GM18861 (cell line): ENCODE results near the gene PLCL1.

Source experiments
- ATAC-seq: cut with Tn5 transposase; IDR thresholded peaks from one replicate; pipeline ENCODE4 v1.9.1; 2021; ENCODE audit not compliant: unreplicated experiment

PLCL1 gene

DNA sequence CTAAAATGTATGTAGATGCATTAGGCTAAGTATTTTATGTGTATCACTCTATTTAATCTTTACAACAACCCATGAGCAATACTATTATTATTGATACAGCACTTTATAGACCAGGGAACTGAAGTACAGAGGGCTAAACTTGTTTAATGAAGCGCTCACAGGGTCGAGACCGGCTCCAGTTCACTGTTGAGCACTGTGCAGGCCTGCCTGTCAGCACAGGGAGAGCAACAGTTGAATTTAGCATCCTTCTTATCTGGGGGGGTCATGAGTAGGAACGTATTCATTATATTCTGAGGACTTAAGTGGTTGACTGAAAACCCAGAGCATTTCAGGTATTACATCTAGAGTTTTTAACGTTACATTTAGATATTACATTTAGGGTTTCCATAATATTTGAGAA, 120.1 kb downstream of the PLCL1 start:
- no peak for ATAC-seq

DNA sequence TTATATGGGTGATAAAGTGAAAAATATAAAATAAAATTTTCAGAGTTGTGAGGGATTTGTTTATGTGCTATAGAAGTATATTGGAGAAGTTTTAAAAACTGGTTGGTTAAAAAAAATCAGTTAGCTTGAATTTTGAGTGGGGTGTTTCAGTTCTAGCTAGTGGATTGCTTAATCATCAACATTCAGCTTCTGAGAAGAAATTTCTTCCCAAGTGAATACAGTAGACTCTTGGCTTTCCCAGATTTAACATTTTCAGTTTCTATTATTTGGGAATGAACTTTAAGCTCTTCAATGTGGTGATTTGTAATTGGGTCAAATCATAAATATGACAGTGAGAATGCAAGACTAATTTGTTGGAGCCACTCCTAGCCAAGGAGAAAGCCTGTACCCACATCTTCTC, 120.8 kb downstream of the PLCL1 start:
- no peak for ATAC-seq

DNA sequence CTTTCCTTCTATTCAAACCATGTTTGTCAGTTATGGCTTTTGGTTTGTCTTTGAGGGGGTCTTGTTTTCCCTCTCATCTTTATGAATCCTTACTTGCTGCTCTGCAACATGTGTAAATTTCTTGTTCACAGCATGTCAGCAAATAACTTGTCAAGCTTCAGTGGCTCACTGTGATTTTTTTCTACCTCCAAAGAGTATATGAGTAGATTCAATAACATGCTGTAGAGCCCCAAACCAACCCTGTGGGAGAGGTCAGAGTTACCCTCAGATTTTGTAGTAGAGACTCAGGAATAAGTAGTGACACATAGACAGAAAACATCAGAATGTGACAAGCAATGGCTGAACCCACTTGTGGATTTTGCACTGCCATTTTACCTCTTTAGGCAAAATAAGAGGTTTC, 121.6 kb downstream of the PLCL1 start:
- no peak for ATAC-seq

DNA sequence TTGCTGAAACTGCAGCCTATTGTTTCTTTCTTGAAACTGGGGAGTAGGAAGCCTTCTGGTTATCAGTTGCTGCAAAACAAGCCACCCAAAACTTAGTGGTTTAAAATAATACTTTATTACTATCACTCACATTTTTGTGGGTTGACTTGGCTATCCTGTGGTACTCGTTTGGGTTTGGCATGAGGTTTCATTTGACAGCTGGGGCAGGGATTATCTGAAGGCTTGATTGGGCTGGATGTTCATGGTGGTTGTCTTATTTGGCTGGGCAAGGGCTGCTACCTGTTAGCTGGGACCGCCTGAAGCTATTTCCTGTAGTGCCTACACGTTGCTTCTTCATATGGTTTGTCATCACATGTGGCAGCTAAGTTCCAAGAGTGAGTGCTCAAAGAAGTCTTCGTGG, 122.3 kb downstream of the PLCL1 start:
- ATAC-seq, result no peak

DNA sequence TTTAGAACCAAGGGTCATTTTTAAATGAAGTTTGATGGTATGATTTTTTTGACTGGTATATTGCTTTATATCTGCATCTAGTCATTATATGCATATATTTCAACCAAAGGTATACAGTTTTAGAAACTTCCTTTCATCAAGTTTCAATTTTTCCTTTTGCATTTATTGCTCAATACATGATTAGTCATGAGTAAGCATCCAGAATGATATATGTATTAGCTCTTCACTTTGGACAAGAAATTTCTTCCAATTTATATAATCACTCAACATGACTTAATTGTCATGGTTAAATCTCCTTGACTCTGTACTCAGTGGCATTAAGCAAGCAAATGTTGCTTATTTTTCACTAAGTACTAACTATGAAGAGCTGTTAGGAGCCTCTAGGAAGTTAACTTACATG, 123.6 kb downstream of the PLCL1 start:
- no peak for ATAC-seq

DNA sequence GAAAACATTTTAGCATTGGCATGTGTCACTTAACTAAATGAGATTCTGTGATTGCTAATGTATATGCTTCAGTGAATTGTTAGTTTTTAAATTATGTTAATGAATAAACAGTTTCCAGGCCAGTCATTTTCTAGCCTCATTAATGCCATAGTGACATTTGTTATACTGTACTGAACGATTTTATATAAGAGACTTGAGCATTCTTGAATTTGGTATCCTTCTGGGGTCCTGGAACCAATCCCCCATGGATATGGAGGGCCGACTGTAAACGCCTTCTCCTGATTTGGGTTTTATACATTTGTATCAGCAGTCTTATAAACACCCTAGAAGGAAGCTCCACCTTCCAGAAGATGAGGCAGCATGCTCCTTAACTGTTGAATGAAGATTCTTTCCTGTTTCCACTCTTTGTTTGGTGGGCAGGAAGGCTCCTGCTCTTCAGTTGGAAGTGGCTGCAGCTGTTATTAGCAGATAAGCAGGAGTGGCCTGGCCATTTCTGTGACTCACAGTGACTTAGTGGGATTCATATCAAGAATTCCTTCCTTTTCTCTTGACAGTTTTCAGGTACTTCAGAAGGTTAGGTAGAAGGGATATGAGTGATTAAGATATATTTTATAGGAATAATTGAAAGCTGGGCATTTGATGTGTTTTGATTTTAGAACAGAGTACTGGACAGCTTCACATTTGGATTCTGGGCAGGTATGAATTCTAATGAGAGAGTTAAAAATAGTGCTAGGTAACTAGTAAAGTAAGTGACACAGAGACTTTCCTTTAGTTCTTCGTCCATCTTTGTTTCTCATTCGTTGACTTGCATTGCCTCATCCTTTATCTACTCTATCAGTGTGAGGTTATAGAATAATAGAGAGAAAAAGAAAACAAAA, 124.9 kb downstream of the PLCL1 start:
- ATAC-seq, result no peak

DNA sequence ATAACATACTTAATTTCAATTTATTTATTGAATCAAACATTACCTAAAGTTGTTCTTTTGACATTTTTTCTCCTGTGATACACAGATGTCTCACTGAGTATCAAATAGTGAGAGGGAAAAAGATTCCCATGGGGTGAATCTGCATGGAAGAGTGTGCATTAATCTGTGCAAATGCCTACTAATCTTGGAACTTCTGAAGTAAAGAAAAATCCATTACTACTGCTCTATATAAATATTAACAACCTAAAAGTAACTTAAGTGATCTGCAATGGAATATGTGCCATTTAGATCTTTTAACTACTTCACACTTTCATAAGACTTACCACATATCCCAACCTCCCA, 125.5 kb downstream of the PLCL1 start:
- no peak for ATAC-seq

DNA sequence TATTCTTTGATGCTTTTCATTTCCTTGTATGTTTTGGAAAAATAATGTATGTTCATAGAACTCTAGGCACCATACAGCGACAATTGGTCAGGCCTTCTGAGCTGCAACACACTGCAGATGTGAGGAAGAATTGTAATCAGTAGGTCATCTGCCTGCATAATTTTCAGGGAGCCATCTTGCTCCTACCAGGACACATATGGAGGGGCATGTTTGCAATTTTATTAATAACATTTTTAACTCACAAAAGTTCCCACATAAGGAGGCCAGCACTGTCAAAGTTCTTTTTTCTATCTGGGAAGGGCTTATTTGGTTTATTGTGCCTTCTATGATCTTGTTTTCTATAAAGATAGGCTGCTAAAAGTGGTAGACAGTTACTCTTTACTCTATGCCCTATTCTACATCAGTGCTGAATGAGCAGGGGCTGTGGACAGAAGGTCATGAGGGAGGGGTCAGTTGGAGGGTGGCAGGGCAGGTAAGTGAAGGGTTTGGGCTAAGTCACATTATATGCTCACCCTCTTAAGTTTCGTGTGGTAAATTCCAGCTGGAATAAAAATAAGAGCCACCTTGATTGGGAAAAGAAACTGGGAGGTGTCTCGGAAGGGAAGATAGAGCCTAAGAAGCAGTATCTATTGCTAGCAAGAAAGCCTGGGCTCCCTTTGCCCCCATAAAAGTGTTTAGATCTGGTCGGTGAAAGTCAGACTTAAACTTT, 126.3 kb downstream of the PLCL1 start:
- ATAC-seq, result no peak

DNA sequence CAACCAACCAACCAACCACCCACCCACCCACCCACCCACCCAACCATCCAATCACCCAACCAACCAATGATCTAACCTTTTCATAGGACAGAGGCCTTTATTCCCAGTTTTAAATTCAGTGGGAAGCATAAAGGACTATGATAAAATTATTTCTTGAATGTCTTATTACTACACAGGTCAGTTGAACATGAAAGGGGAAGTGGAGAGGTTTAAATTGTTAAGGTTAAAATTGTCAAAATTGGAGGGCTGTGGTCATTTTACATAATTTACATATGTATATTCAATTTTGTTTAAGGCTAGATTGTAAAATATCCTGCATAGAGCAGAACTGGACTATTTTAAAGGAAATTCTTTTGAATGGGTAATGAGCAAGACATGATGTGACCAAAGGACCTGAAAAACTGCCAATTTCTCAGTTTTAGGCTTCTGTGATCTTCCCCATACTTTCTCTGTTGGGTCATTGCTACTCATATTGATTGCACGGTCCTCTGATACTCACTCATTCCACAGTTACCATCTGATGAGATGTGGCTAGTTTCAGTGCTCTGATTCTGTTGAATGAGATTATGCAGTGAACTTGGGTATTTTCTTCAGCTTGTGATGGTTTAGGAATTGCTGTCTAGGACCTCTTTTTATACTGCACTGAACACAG, 127.4 kb downstream of the PLCL1 start:
- ATAC-seq, result no peak

DNA sequence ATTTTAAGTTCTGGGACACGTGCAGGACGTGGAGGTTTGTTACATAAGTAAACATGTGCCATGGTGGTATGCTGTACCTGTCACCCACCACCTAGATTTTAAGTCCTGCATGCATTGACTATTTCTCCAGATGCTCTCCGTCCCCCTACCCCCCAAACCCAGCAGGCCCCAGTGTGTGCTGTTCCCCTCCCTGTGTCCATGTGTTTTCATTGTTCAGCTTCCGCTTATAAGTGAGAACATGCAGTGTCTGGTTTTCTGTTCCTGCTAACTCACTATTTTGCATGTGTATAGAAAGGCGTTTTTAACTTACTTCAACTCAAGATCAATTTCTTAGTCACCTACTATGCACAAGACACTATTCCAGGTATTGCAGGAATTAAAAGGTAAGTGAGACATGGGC, 128.0 kb downstream of the PLCL1 start:
- ATAC-seq, result no peak

DNA sequence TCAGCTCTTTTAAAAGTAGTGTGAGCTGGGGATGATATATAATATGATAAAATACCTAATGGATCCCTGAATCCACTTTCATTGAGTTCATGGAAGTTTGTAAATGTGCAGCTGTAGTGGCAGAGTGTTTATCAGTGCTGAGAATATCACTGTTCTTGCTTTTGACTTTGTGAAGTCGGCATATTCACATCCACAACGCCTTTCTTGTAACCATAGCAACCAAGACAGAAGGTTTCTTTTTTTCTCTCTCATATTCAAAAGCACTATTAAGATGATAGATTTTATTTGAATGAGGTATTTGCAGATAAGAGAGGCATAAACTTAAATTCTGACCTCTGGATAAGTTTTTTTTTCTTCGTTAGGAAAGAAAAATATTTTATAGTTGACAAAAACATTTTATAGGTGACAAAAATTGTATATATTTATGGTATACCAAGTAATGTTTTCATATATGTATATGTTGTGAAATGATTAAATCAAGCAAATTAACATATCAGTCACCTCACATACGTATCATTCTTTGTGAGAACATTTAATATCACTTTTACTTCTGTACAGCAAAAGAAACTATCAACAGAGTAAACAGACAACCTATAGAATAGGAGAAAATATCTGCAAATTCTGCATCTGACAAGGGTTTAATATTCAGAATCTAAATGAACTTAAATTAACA, 130.0 kb downstream of the PLCL1 start:
- ATAC-seq, result no peak

DNA sequence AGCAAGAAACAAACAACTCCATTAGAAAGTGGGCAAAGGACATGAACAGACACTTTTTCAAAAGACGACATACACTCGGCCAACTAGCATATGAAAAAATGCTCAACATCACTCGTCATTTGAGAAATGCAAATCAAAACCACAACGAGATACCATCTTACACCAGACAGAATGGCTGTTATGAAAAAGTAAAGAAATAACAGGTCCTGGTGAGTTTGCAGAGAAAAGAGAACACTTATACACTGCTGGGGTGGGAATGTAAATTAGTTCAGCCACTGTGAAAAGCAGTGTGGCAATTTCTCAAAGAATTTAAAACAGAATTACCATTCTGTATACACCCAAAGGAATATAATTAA, 130.5 kb downstream of the PLCL1 start:
- no peak for ATAC-seq

DNA sequence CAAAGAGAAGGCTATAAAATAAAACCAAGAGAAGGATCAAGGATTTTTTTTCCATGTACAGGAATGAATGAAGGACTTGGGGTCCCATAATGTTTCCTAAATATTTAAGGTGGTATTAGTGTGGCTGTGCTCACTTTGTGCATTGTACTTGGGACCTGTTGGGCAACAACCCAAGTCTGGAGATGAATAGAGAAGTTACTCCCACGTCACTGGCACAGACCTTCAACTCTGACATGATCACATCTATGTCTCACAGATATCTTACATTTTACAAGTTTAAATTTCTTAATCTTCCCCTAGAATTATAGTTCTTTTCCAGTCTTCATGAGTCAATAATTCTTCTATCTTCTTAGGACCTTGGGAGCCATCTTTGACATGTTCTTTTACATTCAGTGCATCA, 133.4 kb downstream of the PLCL1 start:
- no peak for ATAC-seq

DNA sequence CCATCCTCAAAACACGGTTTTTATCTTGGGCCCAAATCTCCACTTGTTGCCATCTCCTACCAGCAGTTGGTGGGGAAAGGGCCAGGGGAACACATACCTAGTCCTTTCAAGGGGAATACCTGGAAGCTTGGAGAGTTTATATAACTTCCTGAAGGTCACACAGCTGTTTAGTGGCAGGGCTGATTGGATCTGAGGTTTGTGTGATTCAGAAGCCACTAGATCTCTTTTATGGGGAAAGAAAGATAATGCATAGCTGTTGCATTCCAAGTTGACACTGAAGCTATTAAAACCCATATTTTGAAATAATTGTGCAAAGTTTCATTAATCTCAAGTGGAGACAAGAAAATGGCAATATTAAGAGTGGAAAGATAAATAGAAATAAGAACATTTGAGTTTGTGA, 134.2 kb downstream of the PLCL1 start:
- ATAC-seq, result no peak

DNA sequence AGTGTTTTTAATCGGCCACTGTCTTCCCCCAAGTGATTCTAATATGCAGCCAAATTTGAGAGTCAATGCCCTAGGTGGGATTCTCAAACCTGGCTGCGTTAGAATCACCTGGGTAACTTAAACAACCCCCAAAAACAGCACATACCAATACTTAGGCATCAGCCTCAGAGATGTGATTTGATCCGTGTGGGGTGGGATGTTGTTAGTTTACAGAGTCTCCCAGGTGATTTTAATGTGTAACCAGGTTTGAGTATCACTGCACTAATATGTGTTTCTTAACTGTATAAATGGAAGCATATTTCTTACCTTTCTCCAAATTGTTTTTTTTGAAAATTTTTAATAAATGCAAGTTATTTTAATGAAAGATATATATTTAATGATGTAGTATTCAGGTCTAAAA, 135.4 kb downstream of the PLCL1 start:
- no peak for ATAC-seq

DNA sequence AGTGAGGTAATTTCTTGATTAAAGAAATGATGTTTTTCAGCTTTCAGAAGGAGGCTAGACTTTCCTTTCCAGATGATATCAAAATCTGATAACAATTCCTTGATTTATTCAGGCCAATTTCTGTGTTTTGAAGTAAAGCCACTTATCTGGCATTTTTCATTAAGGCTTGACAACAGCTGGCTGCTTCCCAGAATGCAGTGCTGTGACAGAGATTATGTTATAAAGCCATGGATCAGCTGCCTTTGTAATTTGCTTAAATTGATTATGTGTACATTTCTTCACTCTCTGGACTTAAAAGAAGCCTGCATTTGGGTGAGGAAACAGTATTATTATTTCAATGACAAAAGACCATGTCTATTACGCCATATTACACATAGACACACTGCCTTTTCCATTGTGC, 136.0 kb downstream of the PLCL1 start:
- no peak for ATAC-seq

DNA sequence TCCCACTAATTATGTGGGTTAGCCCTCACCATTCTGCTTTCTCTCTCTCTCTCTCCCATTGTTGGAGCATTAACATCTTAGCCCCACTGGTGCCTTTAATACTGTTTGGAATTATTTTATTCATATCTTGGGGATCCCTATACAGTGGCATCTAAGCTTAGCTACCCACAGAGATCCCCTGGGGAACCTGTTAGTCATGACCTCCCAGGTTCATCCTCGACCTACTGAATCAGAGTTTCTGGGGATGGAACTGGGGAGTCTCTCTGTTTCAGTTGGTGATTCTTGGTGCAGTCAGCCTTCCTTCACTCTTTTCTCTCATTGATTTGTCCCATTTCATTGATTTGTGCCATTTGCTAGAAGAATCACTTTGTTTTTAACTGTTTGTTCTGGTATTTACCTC, 137.3 kb downstream of the PLCL1 start:
- ATAC-seq, result no peak

DNA sequence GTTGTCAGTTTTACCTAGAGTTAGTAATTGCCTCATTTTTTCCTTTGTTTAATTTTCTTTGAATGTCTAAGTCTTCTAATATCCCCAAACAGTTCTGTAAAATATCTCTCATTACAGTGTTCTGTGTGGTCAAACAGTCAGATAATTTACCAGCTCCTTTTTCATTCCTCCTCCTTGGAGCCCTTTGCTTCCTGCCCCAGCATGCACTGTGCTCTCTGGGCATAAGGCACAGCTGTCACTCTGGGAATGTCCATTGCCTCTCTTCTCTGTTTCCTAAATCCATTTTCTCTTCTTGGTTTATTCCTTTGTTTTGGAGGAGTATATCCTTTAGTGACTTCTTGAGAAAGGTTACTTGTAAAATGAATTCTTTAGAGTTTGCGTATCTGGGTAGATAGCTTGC, 139.3 kb downstream of the PLCL1 start:
- ATAC-seq, result no peak

DNA sequence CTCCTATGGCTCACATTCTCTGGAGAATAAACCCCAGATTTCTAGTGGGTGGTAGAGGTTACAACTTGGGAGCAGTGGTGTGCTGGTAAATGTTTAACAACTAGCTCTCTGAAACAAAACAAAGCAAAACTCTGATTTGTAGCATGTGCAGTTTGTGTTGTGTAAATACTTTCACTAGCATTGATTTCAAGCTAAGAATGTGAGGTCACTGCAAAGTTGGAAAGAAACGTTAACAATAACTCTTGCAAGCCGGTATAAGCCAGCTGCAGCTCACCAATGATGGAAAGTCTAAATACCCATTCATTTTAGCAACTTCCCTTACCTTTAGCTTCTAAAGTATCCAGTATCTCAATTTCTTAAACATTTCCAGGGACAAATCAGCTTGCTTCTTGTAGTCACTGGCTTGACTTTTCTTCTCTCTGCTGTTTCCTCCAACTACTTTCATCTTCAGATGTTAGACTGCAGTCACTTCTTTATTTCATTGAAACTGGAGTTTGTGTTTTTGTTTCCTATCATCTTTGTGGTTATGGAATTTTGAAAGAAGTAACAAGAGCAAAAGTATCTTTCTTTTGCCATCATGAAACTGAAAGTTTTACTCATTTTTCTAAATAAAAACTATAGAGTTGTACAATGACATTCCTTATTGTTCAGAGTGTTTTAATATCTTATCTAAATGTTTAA, 140.2 kb downstream of the PLCL1 start:
- ATAC-seq, result no peak

DNA sequence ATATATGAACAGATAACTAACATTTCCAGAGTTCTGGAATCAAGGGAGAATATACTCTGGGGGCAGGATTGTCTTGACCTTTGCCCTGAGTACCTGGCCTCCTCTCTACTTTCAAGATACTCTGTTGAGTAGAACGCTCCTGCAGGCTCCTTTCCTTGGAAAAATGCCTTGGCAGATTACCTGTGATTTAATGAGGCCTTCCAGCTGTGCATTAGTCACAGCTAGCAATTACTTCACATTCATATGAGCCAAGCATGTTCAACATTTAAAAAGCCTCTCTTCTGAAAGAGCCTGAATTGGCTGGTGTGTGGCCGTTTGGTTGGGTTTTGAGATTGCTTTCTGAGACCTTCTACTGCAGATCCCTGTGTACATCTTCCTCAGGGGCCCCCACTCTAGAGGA, 142.2 kb downstream of the PLCL1 start:
- ATAC-seq, result no peak

DNA sequence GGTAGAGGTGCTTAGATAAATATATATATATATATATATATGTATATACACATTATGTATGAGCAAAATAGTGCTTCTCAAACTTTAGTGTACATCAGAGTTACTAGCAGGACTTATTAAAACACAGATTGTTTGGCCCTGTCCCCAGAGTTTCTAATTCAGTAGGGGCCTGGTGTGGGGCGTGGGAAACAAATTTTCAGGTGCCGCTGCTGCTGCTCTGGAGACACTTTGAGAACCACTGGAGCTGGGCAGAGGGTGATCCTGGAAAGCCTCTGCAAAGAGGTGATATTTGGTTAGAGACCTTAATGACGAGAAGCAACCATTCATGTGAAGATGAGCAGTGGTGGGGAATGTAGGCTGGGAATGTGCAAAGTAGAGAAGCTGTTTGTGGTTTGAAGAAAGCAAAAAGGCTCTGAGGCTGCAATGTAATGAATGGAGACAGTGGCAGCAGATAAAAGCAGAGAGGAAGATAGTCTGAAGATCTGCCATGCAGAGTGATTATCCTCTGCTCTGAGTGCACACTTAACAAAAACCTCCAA, 142.9 kb downstream of the PLCL1 start:
- ATAC-seq, result no peak
